Stimulated activated CD4-positive, alpha-beta T cell treated with anti-CD3 and anti-CD28 coated beads, Interleukin-12 subunit alpha, Interleukin-12 subunit beta, amount 100 ng/mL, for 48 hours (primary cell): ENCODE results near the gene PTH1R.
A peak's percentile ranks its signal among the peaks of the same experiment; 100 is the strongest.

ENCODE experiments used
- DNase-seq, 3 donors: peaks; one replicate each; pipeline ENCODE4 v3.0.0-alpha.2; 2020; ENCODE audit warnings: low read depth in 2 of 3, low spot score in 1 of 3

Gene PTH1R

GRCh38 chr3:46882377-46883053, 5.0 kb downstream of the PTH1R start:
- DNase-seq: no peak

DNA sequence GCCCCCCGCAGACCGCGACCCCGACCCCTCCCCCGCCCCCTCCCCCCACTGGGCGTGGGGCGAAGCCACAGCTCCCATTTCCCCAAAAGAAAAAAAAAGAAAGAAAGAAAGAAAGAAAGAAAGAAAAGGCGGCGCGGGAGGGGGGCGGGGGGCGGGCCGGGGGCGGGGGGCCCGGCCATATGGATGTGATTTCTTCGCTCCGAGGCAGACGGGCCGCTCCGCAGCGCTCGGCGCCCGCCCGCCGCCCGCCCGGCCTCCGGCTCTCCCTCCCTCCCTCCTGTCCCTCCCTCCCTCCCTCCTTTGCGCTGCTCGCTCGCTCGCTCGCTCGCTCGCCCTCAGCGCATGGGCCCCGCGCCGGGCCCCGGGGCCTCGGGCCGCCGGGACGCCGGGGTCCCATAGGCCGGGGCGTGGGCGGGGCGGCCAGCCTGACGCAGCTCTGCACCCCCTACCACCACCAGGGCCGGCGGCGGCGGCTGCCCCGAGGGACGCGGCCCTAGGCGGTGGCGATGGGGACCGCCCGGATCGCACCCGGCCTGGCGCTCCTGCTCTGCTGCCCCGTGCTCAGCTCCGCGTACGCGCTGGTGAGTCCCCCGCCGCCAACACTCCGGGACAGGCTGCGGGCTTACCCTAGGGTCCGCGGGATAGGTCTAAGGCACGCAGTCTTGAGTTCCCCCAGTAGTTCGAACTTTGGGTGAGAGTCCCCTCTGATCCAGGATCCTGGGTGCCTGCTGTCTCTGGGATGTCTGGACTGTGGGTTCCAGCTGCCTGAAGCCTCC, 5.7 kb downstream of the PTH1R start:
- no peak for DNase-seq

DNA sequence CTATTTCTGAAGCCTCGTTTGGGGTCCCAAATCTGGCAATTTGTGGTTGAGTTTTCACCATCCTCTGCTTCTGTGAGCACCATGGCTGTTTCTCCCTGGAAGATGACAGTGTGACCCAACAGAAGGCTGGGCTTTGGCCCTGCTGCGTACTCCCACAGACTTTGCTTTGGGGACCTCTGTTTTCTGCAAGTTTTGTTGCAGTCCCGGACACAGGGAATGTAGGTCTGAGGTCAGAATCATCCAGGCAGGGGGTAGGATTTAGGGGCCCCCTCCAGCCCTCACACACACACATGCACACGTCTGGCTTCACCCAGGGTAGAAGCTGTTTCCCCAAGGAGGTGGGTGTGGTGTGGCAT, 6.3 kb downstream of the PTH1R start:
- DNase-seq: no peak

- DNase-seq: no peak
These were observed 6.9 kb downstream of the PTH1R start for GRCh38 chr3:46884427-46884826.

- no peak for DNase-seq
These were observed 7.4 kb downstream of the PTH1R start for GRCh38 chr3:46884929-46885328.

DNA sequence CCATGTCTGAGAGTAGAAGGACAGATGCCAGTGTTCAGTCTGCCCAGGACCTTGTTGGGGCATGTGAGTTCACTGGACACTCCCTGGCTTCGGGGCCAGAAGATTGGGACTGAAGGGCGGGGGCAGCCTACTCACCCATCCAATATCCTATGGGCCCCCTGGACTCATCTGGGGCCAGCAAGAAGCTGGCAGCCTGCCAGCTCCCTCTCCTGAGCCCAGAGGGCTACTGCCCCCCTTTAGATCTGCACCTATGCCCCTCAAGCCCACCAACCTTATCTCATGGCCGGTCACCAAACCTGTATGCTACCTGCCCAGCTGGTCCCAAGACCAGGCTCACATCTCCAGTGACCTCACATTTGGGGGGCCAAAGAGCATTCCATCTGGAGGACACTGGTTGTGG, 8.1 kb downstream of the PTH1R start:
- DNase-seq: no peak

GRCh38 chr3:46887980-46888494, 10.5 kb downstream of the PTH1R start:
- no peak for DNase-seq

- DNase-seq: no peak
These were observed 11.2 kb downstream of the PTH1R start for GRCh38 chr3:46888705-46889104.

DNA sequence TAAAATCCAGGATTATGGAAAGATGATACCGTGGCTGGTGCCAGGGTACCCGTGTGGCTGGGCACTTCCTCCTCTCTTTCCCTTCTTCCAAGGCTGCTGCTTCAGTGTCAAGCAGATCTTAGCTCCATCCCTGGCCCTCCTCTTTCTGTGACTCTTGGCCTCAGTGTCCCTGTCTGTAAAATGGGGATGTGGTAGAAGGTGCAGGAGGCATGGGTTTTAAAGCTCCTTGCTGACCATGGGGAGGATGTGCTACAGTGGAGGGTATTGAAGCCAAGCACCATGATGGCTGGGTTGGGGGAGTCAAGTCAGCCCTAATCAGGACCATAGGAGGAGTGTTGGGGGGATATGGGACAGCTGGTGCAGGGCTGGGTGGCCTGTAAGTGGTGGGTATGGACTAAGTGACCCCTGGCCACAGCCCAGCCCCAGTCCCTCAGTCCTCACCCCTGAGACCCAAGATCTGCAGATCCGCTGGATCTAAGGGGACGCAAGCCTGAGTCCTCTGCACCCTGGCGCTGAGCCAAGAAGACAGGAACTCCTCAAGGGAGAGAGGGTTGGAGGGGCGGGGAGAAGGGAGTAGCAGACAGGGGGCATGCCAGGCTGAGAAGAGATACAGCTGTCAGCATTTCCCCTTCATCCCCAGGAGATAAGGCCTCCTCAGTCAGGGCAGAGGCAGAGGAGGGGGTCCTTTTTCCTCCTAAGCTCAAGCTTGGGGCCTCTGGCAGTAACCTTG, 12.0 kb downstream of the PTH1R start:
- no peak for DNase-seq

DNA sequence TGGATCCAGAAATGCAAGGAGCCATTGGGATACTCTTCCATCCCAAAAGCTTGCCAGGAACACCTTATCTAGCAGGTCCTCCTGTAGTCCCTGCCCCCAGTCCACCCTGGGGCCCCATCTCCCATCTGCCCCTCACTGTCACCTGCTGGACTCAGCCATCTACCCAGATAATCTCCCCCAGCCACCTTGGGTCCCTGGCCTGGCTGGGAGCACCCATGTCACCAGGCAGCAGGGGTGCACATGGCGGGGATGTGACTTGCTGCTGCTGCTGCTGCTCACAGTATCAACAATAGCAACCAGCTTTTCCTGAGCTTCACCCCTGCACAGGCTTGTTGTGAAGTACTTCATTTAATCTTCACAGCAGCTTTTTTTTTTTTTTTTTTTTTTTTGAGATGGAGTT, 12.6 kb downstream of the PTH1R start:
- no peak for DNase-seq

GRCh38 chr3:46891132-46891531, 13.6 kb downstream of the PTH1R start:
- no peak for DNase-seq

GRCh38 chr3:46892285-46893145, 15.0 kb downstream of the PTH1R start:
- DNase-seq: no peak

DNA sequence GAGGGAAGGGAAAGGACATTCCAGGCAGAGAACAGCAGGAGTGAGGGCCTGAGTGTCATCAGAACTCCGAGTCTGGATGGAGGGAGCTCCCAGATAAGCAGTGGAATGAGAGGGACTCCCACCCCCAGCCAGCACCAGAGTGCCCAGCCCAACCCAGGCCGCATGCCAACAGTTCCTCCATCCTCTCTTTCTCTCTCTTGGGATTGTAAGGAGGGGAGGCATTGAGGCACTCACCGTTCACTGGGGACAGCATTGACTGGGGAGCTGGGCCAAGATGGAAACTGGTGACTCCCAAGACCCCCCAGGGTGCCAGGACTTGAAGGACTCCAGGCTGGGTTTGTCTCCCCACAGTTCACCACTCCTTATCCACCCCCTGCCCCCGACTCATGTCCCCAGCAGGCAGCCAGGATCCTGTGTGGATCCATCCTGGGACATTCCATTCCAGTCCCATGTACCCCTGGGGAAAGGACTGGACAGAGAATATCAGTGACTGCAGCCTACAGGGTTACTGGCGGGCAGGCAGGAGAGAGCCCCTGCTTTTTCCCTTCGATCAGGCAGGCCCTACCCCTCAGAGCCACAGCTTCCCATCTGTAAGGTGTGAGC, 15.7 kb downstream of the PTH1R start:
- DNase-seq: no peak

- no peak for DNase-seq
These were observed 16.2 kb downstream of the PTH1R start for GRCh38 chr3:46893763-46894162.

DNA sequence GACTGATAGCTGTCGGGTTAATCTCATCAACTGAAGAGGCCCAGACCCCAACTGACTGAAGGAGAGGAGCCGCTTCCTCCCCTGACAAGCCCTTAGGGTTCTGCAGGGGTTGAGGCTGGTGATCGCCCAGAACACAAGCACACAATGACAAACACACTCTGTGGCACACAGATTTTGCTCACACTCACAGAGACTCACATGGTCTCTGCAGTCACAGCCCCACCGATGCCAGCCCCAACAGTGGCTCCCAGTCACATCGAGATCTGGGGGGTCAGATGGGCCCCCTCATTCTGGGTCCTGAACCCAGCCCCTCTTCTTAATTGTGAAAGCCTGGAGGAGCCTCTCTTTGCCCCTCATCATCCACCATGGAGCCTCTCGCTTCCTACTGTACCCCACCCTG, 16.7 kb downstream of the PTH1R start:
- no peak for DNase-seq

DNA sequence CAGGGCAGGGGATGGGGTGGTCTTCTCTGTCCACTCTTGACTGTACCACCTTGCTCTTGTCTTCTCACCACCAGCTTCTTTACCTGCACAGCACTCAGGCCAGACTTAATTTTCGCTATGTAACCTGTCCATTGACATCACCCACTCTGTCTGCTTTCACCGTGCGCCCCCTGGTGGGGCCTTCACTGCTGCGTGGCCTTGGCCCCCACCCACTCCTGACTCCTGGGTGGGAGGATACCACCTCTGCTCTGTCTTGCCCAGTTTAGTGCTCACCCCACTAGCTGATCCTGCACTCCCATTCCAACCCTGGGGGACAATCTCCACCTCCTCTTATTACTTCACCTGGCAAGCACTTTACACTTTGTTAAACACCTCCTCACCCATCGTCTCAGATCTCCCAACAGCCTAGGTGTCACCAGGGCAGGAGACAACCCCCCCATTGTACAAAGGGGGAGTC, 17.7 kb downstream of the PTH1R start:
- peak; percentile 51 to 74 (median 71) for DNase-seq

- DNase-seq: no peak
These were observed 18.2 kb downstream of the PTH1R start for GRCh38 chr3:46895761-46896160.

DNA sequence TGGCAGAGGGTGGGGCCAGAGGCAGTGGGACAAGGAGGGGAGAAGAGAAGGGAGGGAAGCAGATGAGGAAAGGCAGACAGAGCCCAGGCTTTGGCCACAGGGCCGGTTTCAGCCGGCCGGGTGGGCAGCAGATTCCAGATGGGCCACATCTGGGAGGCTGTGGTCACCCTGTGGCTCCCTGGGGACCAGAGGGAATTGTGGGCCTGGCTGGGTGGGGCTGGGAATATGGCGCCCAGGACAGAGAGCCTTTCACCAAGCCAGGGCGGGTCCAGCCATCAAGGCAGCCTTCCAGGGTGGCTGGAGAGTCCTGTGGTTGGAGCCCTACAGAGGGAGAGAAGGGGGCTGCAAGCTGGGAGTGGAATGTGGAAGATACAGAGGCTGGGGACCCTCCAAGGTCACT, 18.9 kb downstream of the PTH1R start:
- no peak for DNase-seq

- no peak for DNase-seq
These were observed 19.5 kb downstream of the PTH1R start for GRCh38 chr3:46897031-46897430.

DNA sequence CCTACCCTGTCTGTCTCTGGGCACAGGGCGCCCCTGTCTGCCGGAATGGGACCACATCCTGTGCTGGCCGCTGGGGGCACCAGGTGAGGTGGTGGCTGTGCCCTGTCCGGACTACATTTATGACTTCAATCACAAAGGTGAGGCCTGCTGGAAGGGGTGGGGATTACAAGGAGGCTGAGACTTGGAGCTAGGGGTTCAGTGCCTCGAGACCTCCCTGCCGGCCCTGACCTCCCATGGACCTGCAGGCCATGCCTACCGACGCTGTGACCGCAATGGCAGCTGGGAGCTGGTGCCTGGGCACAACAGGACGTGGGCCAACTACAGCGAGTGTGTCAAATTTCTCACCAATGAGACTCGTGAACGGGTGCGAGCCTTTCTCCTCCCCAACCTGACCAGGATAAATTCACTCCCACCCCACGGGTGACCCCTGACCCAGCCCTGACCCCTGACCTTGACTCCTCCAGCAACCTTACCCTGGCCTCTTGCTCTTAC, 20.4 kb downstream of the PTH1R start:
- no peak for DNase-seq
